H1 (cell line): ENCODE data around the gene TUBA1A.

Experiments
- POLR2A ChIP-seq, 2 experiments: IDR thresholded peaks; 1 replicate in 1 of 2; 2 replicates in 1 of 2; pipeline ENCODE4 v1.6.1; 2011; ENCODE audit warnings: low read depth in 2 of 2, low read length in 2 of 2, mild to moderate bottlenecking in 2 of 2; ENCODE audit errors: control extremely low read depth in 1 of 2
- POU5F1 ChIP-seq: IDR thresholded peaks from 2 replicates; pipeline ENCODE4 v1.6.1; 2011; ENCODE audit warnings: low read depth, mild to moderate bottlenecking, low read length, moderate library complexity
- TF ChIP-seq, protein P1 (sequence below), 3 experiments: IDR thresholded peaks; 1 replicate in 2 of 3; 2 replicates in 1 of 3; pipeline versions ENCODE4 v1.5.1 to v1.6.1; 2011; ENCODE audit warnings: low read length in 3 of 3, mild to moderate bottlenecking in 3 of 3, inconsistent platforms in 2 of 3, low read depth in 1 of 3, moderate library complexity in 1 of 3; ENCODE audit not compliant: insufficient read depth in 1 of 3; ENCODE audit errors: control extremely low read depth in 1 of 3

DNA sequence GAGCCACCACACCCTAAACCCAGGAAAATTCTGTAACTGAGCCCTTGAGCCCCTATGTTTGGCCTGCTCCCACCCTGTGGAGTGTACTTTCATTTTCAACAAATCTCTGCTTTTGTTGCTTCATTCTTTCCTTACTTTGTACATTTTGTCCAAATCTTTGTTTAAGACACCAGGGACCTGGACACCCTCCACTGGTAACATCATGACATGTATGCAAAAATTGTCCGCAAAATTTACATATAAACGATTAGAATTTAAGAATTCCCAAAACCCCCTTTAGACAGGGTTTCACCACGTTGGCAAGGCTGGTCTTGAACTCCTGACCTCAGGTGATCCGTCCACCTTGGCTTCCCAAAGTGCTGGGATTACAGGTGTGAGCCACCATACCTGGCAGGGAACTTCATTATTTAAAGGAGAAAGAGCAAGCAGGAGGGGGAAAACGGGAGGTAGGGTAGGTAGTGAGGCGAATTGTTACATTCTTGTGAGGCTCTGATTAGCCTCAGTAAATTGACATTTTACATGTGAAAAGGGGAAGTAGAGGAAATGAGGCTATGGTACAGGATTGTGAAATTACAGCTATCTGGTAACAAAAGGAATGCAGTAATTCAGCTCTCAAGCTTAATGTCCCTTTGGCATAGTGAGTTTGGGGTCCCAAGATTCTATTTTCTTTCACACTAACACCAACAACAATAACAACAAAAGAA lies 27.6 kb downstream of the TUBA1A start:
- TF ChIP-seq, protein P1, sequence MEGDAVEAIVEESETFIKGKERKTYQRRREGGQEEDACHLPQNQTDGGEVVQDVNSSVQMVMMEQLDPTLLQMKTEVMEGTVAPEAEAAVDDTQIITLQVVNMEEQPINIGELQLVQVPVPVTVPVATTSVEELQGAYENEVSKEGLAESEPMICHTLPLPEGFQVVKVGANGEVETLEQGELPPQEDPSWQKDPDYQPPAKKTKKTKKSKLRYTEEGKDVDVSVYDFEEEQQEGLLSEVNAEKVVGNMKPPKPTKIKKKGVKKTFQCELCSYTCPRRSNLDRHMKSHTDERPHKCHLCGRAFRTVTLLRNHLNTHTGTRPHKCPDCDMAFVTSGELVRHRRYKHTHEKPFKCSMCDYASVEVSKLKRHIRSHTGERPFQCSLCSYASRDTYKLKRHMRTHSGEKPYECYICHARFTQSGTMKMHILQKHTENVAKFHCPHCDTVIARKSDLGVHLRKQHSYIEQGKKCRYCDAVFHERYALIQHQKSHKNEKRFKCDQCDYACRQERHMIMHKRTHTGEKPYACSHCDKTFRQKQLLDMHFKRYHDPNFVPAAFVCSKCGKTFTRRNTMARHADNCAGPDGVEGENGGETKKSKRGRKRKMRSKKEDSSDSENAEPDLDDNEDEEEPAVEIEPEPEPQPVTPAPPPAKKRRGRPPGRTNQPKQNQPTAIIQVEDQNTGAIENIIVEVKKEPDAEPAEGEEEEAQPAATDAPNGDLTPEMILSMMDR (IDR thresholded peaks at IDR 0.05; ENCODE audit: control extremely low read depth in 1 of 3, insufficient read depth in 1 of 3, low read depth in 1 of 3, low read length in 3 of 3): no peak
- TF ChIP-seq POLR2A (IDR thresholded peaks at IDR 0.05; ENCODE audit: control extremely low read depth in 1 of 2, low read depth in 2 of 2, low read length in 2 of 2) (no peak), POU5F1 (no peak)
